ENCODE data around the gene ARPC2.

Gene ARPC2

GRCh38 chr2:218217360-218218267 lies 625 bp downstream of the ARPC2 start:
- peak; percentile 34 for DNase-seq

- DNase-seq = no peak
Observed at GRCh38 chr2:218218268-218219185, 1.5 kb downstream of the ARPC2 start.

- no peak for DNase-seq
Observed at GRCh38 chr2:218219934-218220333, 2.9 kb downstream of the ARPC2 start.

GRCh38 chr2:218221000-218221399 lies 4.0 kb downstream of the ARPC2 start:
- no peak for DNase-seq

GRCh38 chr2:218223046-218223445 lies 6.1 kb downstream of the ARPC2 start:
- no peak for DNase-seq

GRCh38 chr2:218224186-218224585 lies 7.2 kb downstream of the ARPC2 start:
- no peak for DNase-seq

GRCh38 chr2:218226903-218227302 lies 9.9 kb downstream of the ARPC2 start:
- DNase-seq = no peak

GRCh38 chr2:218228366-218229090 lies 11.5 kb downstream of the ARPC2 start:
- DNase-seq = no peak

GRCh38 chr2:218229239-218229638 lies 12.2 kb downstream of the ARPC2 start:
- no peak for DNase-seq

- DNase-seq = no peak
Observed at GRCh38 chr2:218229851-218230250, 12.9 kb downstream of the ARPC2 start.

- DNase-seq = no peak
Observed at GRCh38 chr2:218230882-218231281, 13.9 kb downstream of the ARPC2 start.

- no peak for DNase-seq
Observed at GRCh38 chr2:218233543-218233942, 16.6 kb downstream of the ARPC2 start.

- DNase-seq = no peak
Observed at GRCh38 chr2:218234521-218234920, 17.5 kb downstream of the ARPC2 start.

GRCh38 chr2:218235017-218235416 lies 18.0 kb downstream of the ARPC2 start:
- no peak for DNase-seq

- no peak for DNase-seq
Observed at GRCh38 chr2:218236829-218237228, 19.8 kb downstream of the ARPC2 start.

GRCh38 chr2:218238887-218239286 lies 21.9 kb downstream of the ARPC2 start:
- DNase-seq = no peak

- DNase-seq = no peak
Observed at GRCh38 chr2:218244204-218244603, 27.2 kb downstream of the ARPC2 start.

- DNase-seq = no peak
Observed at GRCh38 chr2:218244665-218245064, 27.7 kb downstream of the ARPC2 start.

GRCh38 chr2:218245214-218245613 lies 28.2 kb downstream of the ARPC2 start:
- DNase-seq = no peak

- DNase-seq = no peak
Observed at GRCh38 chr2:218249691-218250090, 32.7 kb downstream of the ARPC2 start.

GRCh38 chr2:218252509-218253231 lies 35.7 kb downstream of the ARPC2 start:
- DNase-seq = no peak

- DNase-seq = no peak
Observed at GRCh38 chr2:218253232-218253625, 36.2 kb downstream of the ARPC2 start.

Data from NCI-H2171 treated with DMSO at 0.1 percent for 48 hours (cell line).